GM18861 (cell line): ENCODE measurements around the gene DSC3.
A peak's percentile ranks its signal among the peaks of the same experiment; 100 is the strongest.
"Not testable (repeated sequence)": the region's sequence is repeated elsewhere in the genome, so short reads cannot be mapped to it uniquely, and the experiment has no call there.

Experiments used
- ATAC-seq: cut with Tn5 transposase; IDR thresholded peaks from one replicate; pipeline ENCODE4 v1.9.1; 2021; ENCODE audit not compliant: unreplicated experiment

Gene DSC3

DNA sequence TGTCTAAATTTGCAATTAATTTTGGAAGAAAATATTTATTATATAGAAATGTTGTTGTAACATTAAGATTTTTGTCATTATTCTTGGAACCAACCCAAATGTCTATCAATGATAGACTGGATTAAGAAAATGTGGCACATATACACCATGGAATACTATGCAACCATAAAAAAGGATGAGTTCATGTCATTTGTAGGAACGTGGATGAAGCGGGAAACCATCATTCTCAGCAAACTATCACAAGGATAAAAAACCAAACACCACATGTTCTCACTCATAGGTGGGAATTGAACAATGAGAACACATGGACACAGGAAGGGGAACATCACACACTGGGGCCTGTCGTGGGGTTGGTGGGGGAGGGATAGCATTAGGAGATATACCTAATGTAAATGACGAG is 64.5 kb downstream of the DSC3 start:
- not testable (repeated sequence) for ATAC-seq

GRCh38 chr18:30971338-30971956 is 71.1 kb downstream of the DSC3 start:
- peak; percentile 85 for ATAC-seq

DNA sequence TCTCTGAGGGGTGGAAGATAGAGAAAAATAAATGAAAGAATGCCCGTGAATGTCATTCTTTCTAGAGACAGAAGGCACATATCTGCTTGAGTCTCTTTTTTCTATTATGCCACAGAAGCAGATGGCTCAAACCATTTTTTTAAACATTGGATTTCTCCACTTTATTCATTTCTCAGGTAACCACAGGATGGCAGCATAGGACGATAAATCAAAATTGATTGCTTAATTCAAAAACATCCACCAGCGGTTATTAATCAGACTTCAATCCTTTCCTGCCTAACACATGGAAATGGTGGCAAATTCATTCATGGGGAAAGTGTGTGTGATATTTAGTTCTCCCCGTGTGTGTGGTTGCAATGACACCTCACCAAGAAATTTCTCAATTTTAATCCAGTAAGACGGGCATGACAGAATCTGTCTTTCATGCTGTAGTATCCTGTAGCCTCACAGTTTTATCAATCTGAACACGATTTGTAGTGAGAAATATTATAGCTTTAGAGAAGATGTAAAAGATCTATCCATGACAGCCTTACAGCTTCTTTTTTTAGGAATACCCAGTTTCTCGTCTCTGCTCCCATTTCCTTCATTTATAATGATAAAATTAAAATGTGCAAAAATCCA is 72.2 kb downstream of the DSC3 start:
- no peak for ATAC-seq

DNA sequence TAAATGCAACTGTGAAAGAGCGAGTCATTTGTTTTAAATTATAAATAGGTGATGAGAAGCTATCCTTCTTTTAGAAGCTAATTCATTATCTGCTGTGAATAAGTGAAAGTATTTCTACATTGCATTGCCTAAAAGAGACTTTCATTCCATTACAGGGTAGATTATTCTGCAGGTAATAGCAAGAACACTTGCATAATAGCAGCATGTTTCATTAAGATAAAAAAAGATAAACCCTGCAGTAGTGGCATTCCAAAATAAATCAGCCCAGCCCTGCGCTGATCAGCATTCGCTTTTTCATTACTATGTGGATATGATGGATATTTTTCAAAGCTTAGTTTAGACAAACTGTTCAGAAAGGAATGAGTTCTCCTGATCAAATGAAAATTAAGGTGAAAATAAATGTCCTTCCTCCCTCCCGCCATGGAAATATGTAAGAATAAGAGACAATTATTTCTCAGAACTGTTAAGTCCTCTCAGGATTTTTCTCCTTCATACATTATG is 72.8 kb downstream of the DSC3 start:
- no peak for ATAC-seq

DNA sequence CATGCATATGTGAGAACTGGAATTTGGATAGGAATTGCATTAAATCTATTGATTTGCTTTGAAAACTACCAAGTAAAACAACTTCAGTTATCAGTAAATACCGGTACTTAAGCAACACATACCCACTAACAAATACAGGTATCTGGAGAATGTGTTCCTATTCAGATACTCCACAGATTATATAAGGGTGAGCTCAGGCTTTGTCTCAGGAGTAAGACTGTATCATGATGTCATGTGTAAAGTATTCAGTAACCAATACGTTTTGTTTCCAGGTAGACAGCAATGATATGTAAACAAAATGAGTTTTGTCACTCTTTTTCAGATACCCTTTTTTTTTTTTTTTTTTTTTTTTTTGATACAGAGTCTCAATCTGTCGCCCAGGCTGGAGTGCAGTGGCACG is 74.8 kb downstream of the DSC3 start:
- no peak for ATAC-seq

GRCh38 chr18:30965237-30965636 is 77.3 kb downstream of the DSC3 start:
- ATAC-seq = no peak

- no peak for ATAC-seq
Measured at GRCh38 chr18:30960661-30961060, 81.9 kb downstream of the DSC3 start.

GRCh38 chr18:30957066-30957465 is 85.5 kb downstream of the DSC3 start:
- ATAC-seq = no peak

DNA sequence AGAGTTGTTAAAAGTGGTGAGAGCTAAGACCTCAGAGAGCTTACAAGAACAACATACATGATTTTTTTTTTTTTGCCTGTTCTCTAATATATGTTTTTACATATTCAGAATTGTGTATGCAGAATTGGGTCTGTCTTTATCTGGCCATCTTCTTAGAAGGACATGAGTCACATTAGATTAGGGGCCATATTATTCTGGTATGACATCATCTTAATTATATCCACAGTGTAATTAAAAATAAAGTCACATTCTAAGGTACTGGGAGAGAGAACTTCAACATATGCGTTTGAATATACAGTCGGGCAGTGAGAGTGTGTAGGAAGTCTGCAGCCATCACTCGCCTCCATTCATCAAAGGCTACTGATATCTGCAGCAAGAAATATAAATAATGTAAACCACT is 88.3 kb downstream of the DSC3 start:
- ATAC-seq = no peak

DNA sequence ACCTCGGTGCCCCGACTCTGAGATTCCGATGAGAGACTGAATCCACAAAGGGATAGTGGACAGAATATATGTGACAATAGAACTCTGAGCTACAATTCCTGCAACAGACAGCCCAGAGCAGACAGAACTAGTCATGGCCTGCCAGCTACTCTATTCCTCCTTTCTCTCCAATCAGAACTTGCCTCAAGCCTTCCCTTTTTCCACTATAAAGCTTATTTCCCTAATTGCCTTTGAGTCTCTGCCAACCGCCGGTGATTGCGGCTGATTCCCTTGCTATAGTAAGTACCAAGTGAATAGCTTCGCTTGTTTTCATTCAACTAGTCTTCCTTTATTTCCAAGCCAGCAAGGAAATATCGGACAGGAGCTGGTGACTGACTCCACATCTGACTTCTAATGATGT is 96.8 kb downstream of the DSC3 start:
- no peak for ATAC-seq

DNA sequence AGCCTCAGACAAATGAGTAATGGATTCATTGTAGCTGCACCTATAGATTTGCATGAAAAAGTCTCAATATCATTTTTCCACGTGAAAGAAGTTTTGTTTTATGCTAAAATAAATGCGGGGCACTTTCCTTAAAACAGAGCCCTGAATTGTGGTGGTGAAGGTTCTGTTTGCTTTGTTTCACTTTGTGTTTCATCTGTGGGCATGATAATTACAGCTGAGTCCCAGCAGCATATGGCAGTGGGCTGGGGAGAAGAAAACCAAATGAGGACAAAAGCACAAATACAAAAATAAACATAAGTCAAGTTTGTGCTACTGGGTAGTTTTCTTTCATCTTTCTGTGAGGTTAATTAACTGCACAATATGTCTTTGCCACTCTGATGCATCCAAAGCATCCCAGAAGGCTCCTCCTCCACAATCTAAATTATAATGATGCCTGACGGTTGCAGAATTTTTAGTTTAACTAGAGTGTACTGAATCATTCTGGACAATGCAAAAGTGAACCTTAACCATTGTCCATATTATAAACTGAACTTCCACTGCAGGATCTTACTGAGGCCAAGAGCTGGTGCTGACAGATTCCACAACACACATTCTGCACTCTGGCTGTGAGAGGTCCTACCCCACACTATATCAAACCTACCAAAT is 97.6 kb downstream of the DSC3 start:
- ATAC-seq = no peak

GRCh38 chr18:30940952-30941539 is 101.5 kb downstream of the DSC3 start:
- no peak for ATAC-seq
